GM19025 (cell line): ENCODE data around the gene PLA2G7.
"Not testable (repeated sequence)": the region's sequence is repeated elsewhere in the genome, so short reads cannot be mapped to it uniquely, and the experiment has no call there.

Source experiments
- ATAC-seq: cut with Tn5 transposase; IDR thresholded peaks from one replicate; pipeline ENCODE4 v1.9.1; 2021; ENCODE audit warnings: mild to moderate bottlenecking, low read depth, moderate library complexity; ENCODE audit not compliant: unreplicated experiment

PLA2G7 gene

GRCh38 chr6:46749731-46750130 is 14.6 kb upstream of the PLA2G7 start:
- ATAC-seq: no peak

DNA sequence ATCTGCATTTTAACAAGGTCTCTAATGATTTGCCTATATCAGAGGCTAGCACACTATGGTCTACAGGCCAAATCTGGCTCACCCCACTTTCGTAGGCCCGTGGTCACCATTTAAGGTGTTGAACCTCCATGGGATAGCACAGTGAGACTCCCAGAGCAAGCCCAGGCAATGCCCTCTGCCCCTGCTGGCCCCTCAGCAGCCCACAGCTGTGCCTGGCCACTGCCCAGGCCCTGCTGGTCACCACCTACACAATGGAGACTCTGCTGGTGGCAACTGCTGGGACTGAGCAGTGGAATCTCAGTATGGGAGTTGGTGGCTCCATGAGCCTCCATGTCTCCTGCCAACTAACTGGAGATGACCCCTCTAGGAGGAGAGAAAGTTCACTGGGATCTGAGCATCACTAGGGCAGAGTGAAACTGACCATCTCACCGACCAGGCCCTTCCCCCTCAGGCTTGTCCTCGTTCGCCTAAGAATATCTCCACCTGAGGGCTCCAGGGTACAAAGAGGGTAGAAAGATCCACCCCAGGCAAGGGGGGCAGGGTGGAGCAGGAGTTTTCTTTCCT is 13.8 kb upstream of the PLA2G7 start:
- ATAC-seq: no peak

- ATAC-seq: no peak
These were observed 11.5 kb upstream of the PLA2G7 start, which contains the start of gene ANKRD66 for GRCh38 chr6:46746696-46747095. Gene ANKRD66 (plus strand): TSS chr6:46746933. CDS start chr6:46751949, 5,016 bp downstream.

DNA sequence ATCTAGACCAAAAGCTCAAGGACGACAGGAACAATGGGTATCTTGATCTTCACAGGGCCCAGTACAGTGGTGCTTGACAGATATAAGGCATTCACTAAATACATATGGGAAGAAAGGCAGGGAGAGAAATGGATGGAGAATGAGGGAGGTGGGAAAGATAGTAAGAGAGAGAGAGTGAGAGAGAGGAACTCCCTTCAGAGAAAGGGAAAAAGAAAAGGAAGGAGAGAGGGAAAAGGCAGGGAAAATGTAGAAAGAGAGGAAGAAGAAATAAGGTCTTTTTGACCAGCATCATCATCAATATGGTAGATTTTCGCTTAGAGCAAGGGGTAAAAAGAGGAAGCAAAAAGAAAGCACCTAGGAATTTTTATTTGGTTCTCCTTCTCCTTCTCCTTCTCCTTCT is 10.8 kb upstream of the PLA2G7 start:
- ATAC-seq: no peak

DNA sequence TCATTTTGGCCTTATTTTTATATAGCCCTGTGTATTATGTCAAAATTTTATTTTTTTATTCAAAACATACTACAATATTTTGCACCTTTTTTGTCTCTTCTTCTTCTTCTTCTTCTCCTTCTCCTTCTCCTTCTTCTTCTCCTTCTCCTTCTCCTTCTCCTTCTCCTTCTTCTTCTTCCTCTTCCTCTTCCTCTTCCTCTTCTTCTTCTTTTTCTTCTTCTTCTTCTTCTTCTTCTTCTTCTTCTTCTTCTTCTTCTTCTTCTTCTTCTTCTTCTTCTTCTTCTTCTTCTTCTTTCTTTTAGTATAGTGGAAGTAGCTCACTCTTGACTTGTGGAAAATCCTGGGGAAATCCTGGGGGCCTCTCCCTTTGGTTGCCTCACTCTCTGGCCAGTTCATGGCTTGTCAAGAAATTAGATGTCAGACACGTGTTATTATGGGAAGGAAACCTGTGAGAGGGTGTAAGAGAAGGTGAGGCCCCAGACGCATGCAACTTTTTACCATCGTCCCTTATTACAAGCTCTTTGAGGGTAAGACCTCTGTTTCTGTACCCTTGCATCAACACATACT is 9.1 kb upstream of the PLA2G7 start:
- not testable (repeated sequence) for ATAC-seq

DNA sequence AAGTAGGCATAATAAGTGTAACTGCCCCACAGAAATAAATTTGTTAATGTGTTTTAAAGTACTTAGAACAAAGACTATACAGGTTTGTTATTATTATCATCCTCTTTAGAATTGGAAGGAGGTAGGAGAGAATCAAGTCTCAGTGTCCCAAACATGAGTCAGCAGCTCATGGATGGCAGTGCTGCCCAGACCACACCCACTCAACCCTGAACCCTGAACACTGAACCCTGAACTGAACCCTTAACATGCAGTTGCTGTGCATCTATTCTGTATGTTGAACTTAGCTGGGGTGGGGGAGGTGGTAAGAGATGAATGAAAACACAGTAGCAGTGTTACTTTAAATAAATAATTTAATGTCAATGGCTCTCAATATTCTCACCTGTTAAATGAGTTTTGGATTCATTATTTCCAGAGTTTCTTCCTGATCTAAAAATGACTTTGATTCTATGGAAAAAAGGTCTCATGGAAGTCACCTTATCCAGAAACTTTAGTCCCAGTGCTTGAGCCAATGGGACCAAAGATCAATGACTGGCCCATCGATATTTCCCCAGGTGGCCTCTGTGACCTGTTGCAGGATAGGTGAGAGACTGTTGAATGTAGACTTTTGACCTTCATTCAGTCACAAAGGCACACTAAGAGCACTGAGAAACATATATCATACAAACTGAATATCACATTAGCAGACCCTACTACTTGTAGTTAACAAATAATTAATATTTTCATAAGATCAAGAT is 8.4 kb upstream of the PLA2G7 start:
- ATAC-seq: no peak

DNA sequence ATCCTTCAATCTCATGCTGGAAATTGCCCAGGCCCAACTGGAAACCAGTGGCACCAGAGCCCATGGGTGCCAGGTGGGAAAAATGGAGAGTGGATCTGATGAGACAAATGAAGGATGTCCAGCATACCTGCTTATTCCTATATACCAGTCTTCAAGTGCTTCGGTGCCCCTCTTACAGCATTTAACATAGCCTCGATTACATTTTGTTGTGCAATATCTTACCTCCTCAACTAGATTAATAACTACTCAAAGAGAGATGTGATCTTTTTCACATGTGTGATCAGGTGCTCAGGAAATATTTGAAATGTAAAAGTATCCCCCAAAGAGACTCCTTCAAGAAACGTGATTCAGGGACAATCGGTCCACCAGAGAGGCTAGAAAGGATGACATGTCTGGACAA is 6.7 kb upstream of the PLA2G7 start:
- no peak for ATAC-seq

- ATAC-seq: no peak
These were observed 6.3 kb upstream of the PLA2G7 start for GRCh38 chr6:46741482-46741881.

GRCh38 chr6:46736906-46737305 is 1.7 kb upstream of the PLA2G7 start:
- no peak for ATAC-seq

DNA sequence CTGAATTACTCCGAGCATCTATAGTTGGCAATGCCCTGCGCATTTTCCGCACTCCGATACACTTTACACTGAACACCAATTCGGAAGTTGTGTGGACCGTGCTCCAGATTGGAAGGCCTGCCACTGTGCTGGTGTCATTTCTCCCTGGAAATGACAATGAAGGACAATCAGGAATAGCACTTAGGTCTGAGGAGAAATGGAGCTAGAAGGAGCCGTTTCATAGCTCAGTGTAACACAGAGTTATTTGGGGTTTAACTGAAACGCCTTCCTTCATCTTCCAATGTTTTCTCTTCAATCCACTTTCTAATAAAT is 501 bp upstream of the PLA2G7 start:
- ATAC-seq: no peak

DNA sequence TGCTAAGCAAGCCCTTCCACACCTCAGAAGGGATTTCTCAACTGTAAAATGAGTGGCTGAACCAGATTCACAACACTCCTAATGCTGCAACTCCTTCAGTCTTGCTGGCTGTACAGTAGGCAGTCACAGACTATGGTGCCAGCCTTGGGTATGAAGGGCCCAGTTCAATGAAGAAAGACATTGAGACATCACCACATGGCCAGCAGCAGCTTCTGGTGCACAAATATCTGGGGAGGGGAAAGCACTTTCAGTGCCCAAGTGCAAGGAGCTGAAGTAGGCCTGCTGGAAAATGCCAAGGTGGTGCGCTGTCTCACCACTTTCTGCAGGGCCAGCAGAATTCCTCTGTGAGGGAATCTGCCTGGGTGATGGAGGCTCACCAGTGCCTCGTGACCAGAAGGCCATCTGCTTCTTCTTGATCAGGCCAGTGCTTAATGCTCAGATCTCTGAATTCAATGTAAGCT is 1.8 kb downstream of the PLA2G7 start:
- no peak for ATAC-seq

GRCh38 chr6:46730921-46731461 is 4.2 kb downstream of the PLA2G7 start:
- no peak for ATAC-seq

DNA sequence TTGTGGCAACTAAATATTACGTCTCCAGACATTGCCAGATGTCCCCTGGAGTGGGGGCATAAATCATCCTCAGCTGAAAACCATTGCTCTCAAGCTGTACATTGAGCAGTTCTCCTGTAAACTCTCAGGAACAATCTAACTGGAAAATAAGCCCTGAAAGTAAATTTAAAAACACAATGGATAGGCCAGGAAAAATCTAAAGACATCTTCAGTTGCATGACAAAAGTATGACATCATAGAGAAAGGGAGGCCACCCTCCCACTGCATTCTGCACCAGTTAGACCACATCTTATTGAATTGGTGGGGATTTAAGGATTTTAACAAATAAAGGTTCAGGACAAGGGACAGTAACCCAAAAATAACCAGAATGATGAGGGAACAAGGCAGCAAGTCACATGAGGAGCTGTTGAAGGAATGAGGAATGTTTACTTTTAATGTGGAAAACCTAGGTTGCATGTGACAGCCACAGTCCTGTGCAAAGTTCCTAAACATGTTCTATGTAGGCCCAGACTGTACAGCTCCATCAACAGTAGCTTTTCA is 5.3 kb downstream of the PLA2G7 start:
- ATAC-seq: no peak

GRCh38 chr6:46720401-46720800 is 14.8 kb downstream of the PLA2G7 start:
- no peak for ATAC-seq

- no peak for ATAC-seq
These were observed 16.1 kb downstream of the PLA2G7 start for GRCh38 chr6:46719099-46719498.

DNA sequence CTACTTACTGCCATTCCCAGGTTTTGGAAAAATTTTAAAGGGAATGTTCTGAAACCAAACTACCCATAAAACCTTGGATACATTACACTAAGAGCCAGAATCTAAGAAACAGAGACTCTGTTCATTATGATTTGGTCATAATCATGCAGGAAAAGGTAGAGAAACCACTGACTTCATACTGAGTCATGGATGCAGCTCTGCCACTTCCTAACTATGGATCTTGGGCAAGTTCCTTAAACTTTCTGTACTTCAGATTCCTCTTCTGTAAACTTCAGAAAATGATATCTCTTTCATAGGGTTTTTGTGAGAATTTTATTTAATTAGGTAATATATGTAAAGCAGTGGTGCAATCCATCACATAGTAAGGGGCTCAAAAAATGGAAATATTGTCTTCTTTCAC is 20.0 kb downstream of the PLA2G7 start:
- ATAC-seq: no peak

GRCh38 chr6:46711491-46711890 is 23.7 kb downstream of the PLA2G7 start:
- ATAC-seq: no peak

DNA sequence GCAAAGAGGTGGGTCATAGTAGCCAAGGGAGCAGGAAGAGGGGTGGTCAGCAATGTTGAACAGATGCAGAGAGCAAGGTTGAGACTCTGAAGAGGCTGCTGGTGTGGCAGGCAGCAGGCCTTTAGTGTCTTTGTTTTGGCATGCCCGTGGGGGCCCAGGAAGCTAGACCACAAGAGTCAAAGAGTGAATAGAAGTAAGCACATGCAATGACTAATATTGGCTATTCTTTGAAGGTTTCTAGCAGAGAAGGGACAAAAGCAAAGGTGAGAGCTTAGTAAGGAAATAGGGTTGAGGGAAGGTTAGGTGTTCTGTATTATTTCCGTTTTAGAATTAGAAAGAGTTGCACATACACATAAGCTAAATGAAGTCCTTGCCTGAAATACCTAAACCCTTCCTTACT is 28.7 kb downstream of the PLA2G7 start:
- ATAC-seq: no peak

- no peak for ATAC-seq
These were observed 30.6 kb downstream of the PLA2G7 start for GRCh38 chr6:46704562-46704961.

DNA sequence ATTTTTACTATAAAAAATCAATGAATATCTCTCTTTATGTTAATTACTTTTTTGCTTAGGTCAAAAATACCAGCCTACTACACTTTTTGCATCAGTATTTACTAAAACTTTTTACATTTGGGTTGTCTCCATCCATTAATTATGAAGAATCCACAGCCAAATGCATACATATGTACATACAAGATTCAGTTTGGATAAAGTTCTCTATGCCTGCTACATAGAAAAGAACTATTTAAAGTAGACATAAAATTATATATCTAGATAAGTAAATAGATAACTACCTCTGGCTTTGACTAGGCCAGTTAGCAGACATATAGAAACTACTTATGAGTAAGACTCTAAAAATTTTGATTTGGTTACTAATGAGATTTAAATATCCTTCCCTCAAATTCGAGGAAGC is 35.2 kb downstream of the PLA2G7 start:
- no peak for ATAC-seq

GRCh38 chr6:46690911-46691451 is 44.2 kb downstream of the PLA2G7 start:
- no peak for ATAC-seq
